Fibroblast of pulmonary artery (primary cell): ENCODE results near the gene RSAD2.
"Not testable (repeated sequence)": the region's sequence is repeated elsewhere in the genome, so short reads cannot be mapped to it uniquely, and the experiment has no call there.

ENCODE experiments used
- DNase-seq: peaks from one replicate; pipeline ENCODE4 v3.0.0-alpha.2; 2010; ENCODE audit warnings: low read depth
- H3K4me3 ChIP-seq: replicated peaks from 2 replicates; pipeline ENCODE4 v1.5.1; 2011; ENCODE audit warnings: low read depth, mild to moderate bottlenecking, control low read depth, low read length, moderate library complexity
- TF ChIP-seq, protein P1 (sequence below): IDR thresholded peaks from 2 replicates; pipeline ENCODE4 v1.5.1; 2011; ENCODE audit warnings: mild to moderate bottlenecking, control low read depth, low read length, inconsistent platforms; ENCODE audit errors: missing control alignments

Gene RSAD2

GRCh38 chr2:6934758-6935651 lies 57.4 kb downstream of the RSAD2 start:
- H3K4me3 ChIP-seq: no peak overlapping the region
- DNase-seq: no peak
- TF ChIP-seq, protein P1, sequence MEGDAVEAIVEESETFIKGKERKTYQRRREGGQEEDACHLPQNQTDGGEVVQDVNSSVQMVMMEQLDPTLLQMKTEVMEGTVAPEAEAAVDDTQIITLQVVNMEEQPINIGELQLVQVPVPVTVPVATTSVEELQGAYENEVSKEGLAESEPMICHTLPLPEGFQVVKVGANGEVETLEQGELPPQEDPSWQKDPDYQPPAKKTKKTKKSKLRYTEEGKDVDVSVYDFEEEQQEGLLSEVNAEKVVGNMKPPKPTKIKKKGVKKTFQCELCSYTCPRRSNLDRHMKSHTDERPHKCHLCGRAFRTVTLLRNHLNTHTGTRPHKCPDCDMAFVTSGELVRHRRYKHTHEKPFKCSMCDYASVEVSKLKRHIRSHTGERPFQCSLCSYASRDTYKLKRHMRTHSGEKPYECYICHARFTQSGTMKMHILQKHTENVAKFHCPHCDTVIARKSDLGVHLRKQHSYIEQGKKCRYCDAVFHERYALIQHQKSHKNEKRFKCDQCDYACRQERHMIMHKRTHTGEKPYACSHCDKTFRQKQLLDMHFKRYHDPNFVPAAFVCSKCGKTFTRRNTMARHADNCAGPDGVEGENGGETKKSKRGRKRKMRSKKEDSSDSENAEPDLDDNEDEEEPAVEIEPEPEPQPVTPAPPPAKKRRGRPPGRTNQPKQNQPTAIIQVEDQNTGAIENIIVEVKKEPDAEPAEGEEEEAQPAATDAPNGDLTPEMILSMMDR: no peak

GRCh38 chr2:6935652-6936020 lies 58.1 kb downstream of the RSAD2 start:
- not testable (repeated sequence) for DNase-seq, H3K4me3 ChIP-seq

DNA sequence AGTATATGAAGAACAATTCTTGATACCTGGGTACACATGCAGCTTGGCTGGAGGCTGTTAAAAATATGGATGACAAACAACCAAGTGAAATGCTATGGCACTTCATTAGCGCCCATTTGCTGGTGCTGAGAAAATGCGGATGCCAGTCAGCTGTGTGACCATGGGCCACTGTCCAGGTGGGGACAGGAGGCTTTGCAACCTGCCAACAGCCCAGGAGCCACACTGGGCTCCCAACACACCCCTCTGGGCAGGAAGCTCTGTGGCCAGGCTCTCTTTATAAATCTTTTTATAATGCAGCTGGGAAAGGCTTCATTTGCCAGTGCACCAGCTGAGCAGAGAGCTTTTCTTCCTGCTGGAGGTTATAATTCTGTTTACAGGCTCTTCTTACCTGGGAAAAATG lies 59.6 kb downstream of the RSAD2 start:
- TF ChIP-seq, protein P1: no peak
- DNase-seq: no peak
- no peak overlapping the region for H3K4me3 ChIP-seq

GRCh38 chr2:6937582-6937981 lies 60.0 kb downstream of the RSAD2 start:
- H3K4me3 ChIP-seq: no peak overlapping the region
- DNase-seq: no peak
- TF ChIP-seq, protein P1: no peak

GRCh38 chr2:6939071-6939470 lies 61.5 kb downstream of the RSAD2 start:
- no peak for DNase-seq
- TF ChIP-seq, protein P1: no peak
- no peak overlapping the region for H3K4me3 ChIP-seq

GRCh38 chr2:6940820-6941219 lies 63.2 kb downstream of the RSAD2 start:
- TF ChIP-seq, protein P1: no peak
- no peak for DNase-seq
- no peak overlapping the region for H3K4me3 ChIP-seq

DNA sequence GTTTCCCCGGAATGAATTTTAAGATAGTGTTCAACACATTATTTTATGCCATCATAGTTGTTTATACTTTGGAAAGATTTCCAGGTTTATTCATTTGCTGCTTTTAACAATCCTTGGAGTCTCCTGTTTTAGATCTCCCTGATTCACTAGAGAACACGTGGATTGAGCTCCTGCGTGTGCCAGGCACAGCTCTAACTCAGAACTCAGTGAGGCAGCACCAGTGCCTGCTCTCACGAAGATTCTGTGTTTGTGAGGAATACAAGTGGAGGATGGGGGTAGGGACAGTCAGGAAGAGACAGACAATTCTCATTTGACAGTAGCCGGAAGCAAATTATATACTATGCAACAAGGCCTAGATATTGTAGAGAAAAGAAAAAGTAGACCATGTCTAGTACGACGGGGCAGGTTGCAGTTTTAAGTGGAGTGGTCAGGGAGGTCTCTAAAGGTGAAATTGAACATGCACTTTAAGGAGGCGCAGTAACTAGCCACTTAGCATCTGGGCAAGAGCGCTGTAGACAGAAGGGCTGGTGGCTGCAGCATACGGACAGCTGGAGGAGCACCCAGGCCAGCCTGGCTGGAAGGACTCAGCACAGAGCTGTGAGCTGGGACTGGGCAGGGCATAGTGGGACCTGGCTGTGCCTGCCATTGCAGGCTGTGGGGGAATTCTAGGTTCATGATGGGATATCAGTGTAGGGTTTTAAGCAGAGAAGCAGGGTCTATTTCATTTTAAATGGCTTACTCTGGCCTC lies 63.9 kb downstream of the RSAD2 start:
- no peak overlapping the region for H3K4me3 ChIP-seq
- TF ChIP-seq, protein P1: no peak
- no peak for DNase-seq
